Muscle of arm (tissue), 12 donors: ENCODE results near the gene ALG11. TPM values are rescaled to one million over a fixed set of nuclear protein-coding genes. Genes with fewer than 3 reads are reported as not detected.

ENCODE experiments used
- DNase-seq: peaks from one replicate; pipeline ENCODE4 v3.0.0-alpha.2; 2013
- polyA plus RNA-seq, 12 donors: library from polyadenylated mRNA; unstranded; fragments of 120-200 nt; gene quantifications; one replicate each; pipeline ENCODE4 v1.2.1, GENCODE V29; 2013; ENCODE audit not compliant: insufficient read length in 12 of 12

ALG11 gene
- polyA plus RNA-seq, 12 donors: 17.5 to 32.8 (median 23.4) TPM; not detected in 1

GRCh38 chr13:51995677-51996551 lies 16.3 kb upstream of the ALG11 start:
- DNase-seq: no peak

GRCh38 chr13:51996641-51997040 lies 15.6 kb upstream of the ALG11 start:
- no peak for DNase-seq

- DNase-seq: no peak
Observed at GRCh38 chr13:51997186-51997585, 15.0 kb upstream of the ALG11 start.

- no peak for DNase-seq
Observed at GRCh38 chr13:51997641-51998330, 14.4 kb upstream of the ALG11 start.

GRCh38 chr13:51998723-51999509 lies 13.3 kb upstream of the ALG11 start:
- DNase-seq: no peak

GRCh38 chr13:51999510-51999911 lies 12.7 kb upstream of the ALG11 start:
- no peak for DNase-seq

GRCh38 chr13:51999921-52000320 lies 12.3 kb upstream of the ALG11 start:
- DNase-seq: no peak

- no peak for DNase-seq
Observed at GRCh38 chr13:52001120-52001731, 11.0 kb upstream of the ALG11 start.

GRCh38 chr13:52002361-52002760 lies 9.8 kb upstream of the ALG11 start:
- DNase-seq: no peak

GRCh38 chr13:52003541-52003940 lies 8.7 kb upstream of the ALG11 start:
- DNase-seq: no peak

GRCh38 chr13:52004511-52005170 lies 7.6 kb upstream of the ALG11 start:
- no peak for DNase-seq

- no peak for DNase-seq
Observed at GRCh38 chr13:52005841-52006522, 6.2 kb upstream of the ALG11 start.

- no peak for DNase-seq
Observed at GRCh38 chr13:52006523-52007245, 5.5 kb upstream of the ALG11 start.

- no peak for DNase-seq
Observed at GRCh38 chr13:52009946-52010345, 2.3 kb upstream of the ALG11 start.

- no peak for DNase-seq
Observed at GRCh38 chr13:52010890-52011631, 1.1 kb upstream of the ALG11 start, which contains the start of gene ATP7B. Gene ATP7B, minus strand, starts transcription at chr13:52011450. Its CDS starts 113 bp downstream, at chr13:52011337.

- no peak for DNase-seq
Observed at GRCh38 chr13:52012512-52012836, 276 bp downstream of the ALG11 start.

- no peak for DNase-seq
Observed at GRCh38 chr13:52016296-52016695, 4.1 kb downstream of the ALG11 start.

GRCh38 chr13:52020191-52020590 lies 8.0 kb downstream of the ALG11 start:
- DNase-seq: no peak

- DNase-seq: no peak
Observed at GRCh38 chr13:52022356-52022755, 10.2 kb downstream of the ALG11 start.
